OCI-LY7 (cell line): Measurements from ENCODE around the gene TGFBR3. TPM values are rescaled to one million over a fixed set of nuclear protein-coding genes. Genes with fewer than 3 reads are reported as not detected.

Experiments
- BruUV-seq: library from RNA; stranded (reverse); fragments of 400-500 nt; replicated peaks from 2 replicates; lab custom pipeline; 2021; lab: Mats Ljungman, UMichigan
- CTCF ChIA-PET: fragments of 300-600 bp; sonication (Branson Sonifier 250); formaldehyde crosslinking; loops from one replicate; lab custom pipeline; 2022; ENCODE audit warnings: antibody characterized with exemption; ENCODE audit not compliant: unreplicated experiment; lab: Charles Lee
- POLR2A ChIA-PET: fragments of 300-600 bp; sonication (Branson Sonifier 250); formaldehyde crosslinking; loops from one replicate; lab custom pipeline; 2022; ENCODE audit warnings: antibody characterized with exemption; lab: Charles Lee
- DNase-seq: peaks from one replicate; pipeline ENCODE4 v3.0.0-alpha.2; 2015; ENCODE audit warnings: low spot score
- H2AFZ ChIP-seq: fragments of 200-600 bp; sonication (generic), shearing (Covaris generic); 2 replicates; pipeline ENCODE4 v1.6.1; 2014; ENCODE audit warnings: mild to moderate bottlenecking, antibody characterized with exemption, low read length, moderate library complexity
- H3K27ac ChIP-seq: fragments of 200-600 bp; sonication (generic); 2 replicates; pipeline ENCODE4 v1.5.1; 2014; ENCODE audit warnings: mixed run types, low read depth, mild to moderate bottlenecking, moderate library complexity, low read length, inconsistent platforms; ENCODE audit not compliant: poor library complexity, severe bottlenecking
- H3K36me3 ChIP-seq: fragments of 200-600 bp; sonication (generic); 2 replicates; pipeline ENCODE4 v1.6.1; 2014; ENCODE audit warnings: mild to moderate bottlenecking, antibody characterized with exemption, low read length, moderate library complexity, mixed read lengths; ENCODE audit not compliant: insufficient read depth
- H3K4me1 ChIP-seq: fragments of 200-600 bp; sonication (generic); 2 replicates; pipeline ENCODE4 v1.5.1; 2014; ENCODE audit warnings: mild to moderate bottlenecking, low read length; ENCODE audit not compliant: insufficient read depth, poor library complexity, severe bottlenecking
- H3K4me2 ChIP-seq: fragments of 200-600 bp; sonication (generic); 2 replicates; pipeline ENCODE4 v1.6.1; 2014; ENCODE audit warnings: mild to moderate bottlenecking, low read length
- H3K4me3 ChIP-seq: fragments of 200-600 bp; sonication (generic); 2 replicates; pipeline ENCODE4 v1.5.1; 2014; ENCODE audit warnings: mild to moderate bottlenecking, low read depth, low read length; ENCODE audit not compliant: poor library complexity, severe bottlenecking
- H3K79me2 ChIP-seq: fragments of 200-600 bp; sonication (generic); 2 replicates; pipeline ENCODE4 v1.6.1; 2016; ENCODE audit warnings: low read depth, mild to moderate bottlenecking, low read length, moderate library complexity, mixed read lengths; ENCODE audit not compliant: insufficient read depth
- H3K9me2 ChIP-seq: fragments of 200-600 bp; sonication (generic); 2 replicates; pipeline ENCODE4 v1.6.1; 2016; ENCODE audit warnings: mild to moderate bottlenecking, low read length, mixed read lengths; ENCODE audit not compliant: insufficient read depth
- H3K9me3 ChIP-seq: fragments of 200-600 bp; sonication (generic); 2 replicates; pipeline ENCODE4 v1.6.1; 2014; ENCODE audit warnings: mild to moderate bottlenecking, mixed run types, low read length, mixed read lengths
- H4K20me1 ChIP-seq: fragments of 200-600 bp; sonication (generic); 2 replicates; pipeline ENCODE4 v1.6.1; 2014; ENCODE audit warnings: mild to moderate bottlenecking, antibody characterized with exemption, low read length, moderate library complexity, mixed read lengths; ENCODE audit not compliant: insufficient read depth
- CTCF ChIP-seq: fragments of 200-600 bp; sonication (generic); conservative IDR thresholded peaks from 2 replicates; pipeline ENCODE4 v1.5.1; 2014; ENCODE audit warnings: mild to moderate bottlenecking, antibody characterized with exemption, low read length, moderate library complexity, mixed read lengths
- EZH2phosphoT487 ChIP-seq: fragments of 200-600 bp; sonication (generic); IDR thresholded peaks from 2 replicates; pipeline ENCODE4 v1.6.1; 2018; ENCODE audit warnings: low read depth, borderline replicate concordance, mild to moderate bottlenecking, mixed run types, antibody characterized with exemption, low read length, moderate library complexity, mixed read lengths
- intact Hi-C: fragments of 100-400 bp; cut with micrococcal nuclease; formaldehyde crosslinking; loops from one replicate; pipeline ENCODE4 v1.10.0; 2022; ENCODE audit not compliant: unreplicated experiment
- total RNA-seq, 2 experiments: library from RNA; depleted of rRNA in 1 of 2; stranded (reverse); fragments of >200 nt in 1 of 2; shearing (Covaris generic) in 1 of 2; gene quantifications; 2 replicates each; pipeline ENCODE4 v1.2.3, GENCODE V29; 2014 to 2022

The TGFBR3 gene
- total RNA-seq, 2 experiments from 2014 or later, result not detected

GRCh38 chr1:91864017-91864700 is 21.8 kb downstream of the TGFBR3 start:
- ChIA-PET POLR2A (no interaction called here), CTCF (no interaction called here)
- Histone ChIP-seq H4K20me1 (no peaks in the 10 kb centered on the region), H3K4me1 (no peaks in the 10 kb centered on the region), H3K4me2 (no peak overlapping the region), H3K9me2 (no peaks in the 10 kb centered on the region), H2AFZ (no peak overlapping the region), H3K4me3 (no peak overlapping the region), H3K27ac (no peak overlapping the region), H3K36me3 (no peaks in the 10 kb centered on the region), H3K79me2 (no peaks in the 10 kb centered on the region), H3K9me3 (no peaks in the 10 kb centered on the region)
- BruUV-seq, result no TSS peak
- no peak for TF ChIP-seq CTCF
- no peak for TF ChIP-seq EZH2phosphoT487
- DNase-seq, result no peak
- intact Hi-C loops, result no loop called here

GRCh38 chr1:91863498-91863897 is 22.5 kb downstream of the TGFBR3 start:
- no peaks in the 10 kb centered on the region for H3K36me3 ChIP-seq
- H3K9me3 ChIP-seq, result no peaks in the 10 kb centered on the region
- DNase-seq, result no peak

More at GRCh38 chr1:91863498-91863897, 22.5 kb downstream of the TGFBR3 start:
- no peaks in the 10 kb centered on the region for H3K79me2 ChIP-seq
- H2AFZ ChIP-seq, result no peak overlapping the region
- no peak overlapping the region for H3K27ac ChIP-seq
- ChIA-PET POLR2A (interaction anchor here (1.0 kb wide), 1 partner anchor 1057 kb away, joined by 3 read pairs; no protein-coding TSS in a partner anchor), CTCF (no interaction called here)
- no peaks in the 10 kb centered on the region for H3K4me1 ChIP-seq
- no peak overlapping the region for H3K4me3 ChIP-seq
- H3K9me2 ChIP-seq, result no peaks in the 10 kb centered on the region
- intact Hi-C loops, result no loop called here
- no peaks in the 10 kb centered on the region for H4K20me1 ChIP-seq
- no peak for TF ChIP-seq CTCF
- no peak for TF ChIP-seq EZH2phosphoT487
- H3K4me2 ChIP-seq, result no peak overlapping the region
- no TSS peak for BruUV-seq
